GM19238 (cell line): Measurements from ENCODE around the gene ZNF570.

Experiments used
- DNase-seq: peaks from one replicate; pipeline ENCODE4 v3.0.0; 2011; ENCODE audit warnings: low spot score; ENCODE audit not compliant: insufficient read length

ZNF570 gene

DNA sequence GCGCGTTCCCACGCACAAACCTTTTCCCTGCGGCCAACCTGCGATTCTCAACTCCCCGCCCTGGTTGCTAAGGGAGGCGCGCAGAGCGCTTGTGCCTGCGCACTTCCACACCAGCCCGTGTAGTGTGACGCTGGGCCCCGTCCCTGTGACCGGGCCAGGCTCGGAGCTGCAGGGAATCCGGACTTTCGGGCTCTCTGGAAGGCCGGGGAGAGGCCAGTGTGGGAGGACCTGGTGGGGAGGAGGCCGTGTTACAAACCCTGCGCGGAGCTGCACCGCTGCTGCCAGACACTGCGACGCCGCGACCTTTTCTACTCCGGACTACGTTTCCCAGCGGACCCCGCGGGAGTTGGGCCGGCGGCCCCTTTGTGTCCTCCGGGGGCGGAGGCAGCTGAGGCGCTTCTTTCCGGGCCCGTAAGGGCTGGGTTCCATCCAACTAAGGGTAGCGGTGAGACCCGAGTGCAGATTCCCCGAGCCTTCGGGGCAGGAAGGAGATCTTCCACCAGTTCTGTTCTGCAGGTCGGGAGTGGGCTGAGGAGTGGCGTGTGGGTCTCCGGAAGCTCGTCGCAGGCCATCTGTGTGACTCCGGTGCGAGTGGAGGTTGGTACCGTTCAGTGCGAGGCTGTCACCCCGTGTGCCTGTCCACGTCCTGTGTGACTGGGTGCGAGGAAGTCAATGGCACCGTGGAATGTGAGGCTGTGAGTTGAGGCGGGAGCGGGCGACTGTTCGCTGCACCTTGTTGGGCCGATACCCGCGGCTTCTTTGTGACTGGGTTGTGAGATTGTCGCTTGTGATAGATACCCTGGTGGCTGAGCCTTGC lies at the start of gene ZNF570:
Gene ZNF570, plus strand, starts transcription at position 396 of the 817 bp plus-strand sequence. CDS start 999 bp downstream, outside the sequence.
- peak; percentile 61 for DNase-seq

DNA sequence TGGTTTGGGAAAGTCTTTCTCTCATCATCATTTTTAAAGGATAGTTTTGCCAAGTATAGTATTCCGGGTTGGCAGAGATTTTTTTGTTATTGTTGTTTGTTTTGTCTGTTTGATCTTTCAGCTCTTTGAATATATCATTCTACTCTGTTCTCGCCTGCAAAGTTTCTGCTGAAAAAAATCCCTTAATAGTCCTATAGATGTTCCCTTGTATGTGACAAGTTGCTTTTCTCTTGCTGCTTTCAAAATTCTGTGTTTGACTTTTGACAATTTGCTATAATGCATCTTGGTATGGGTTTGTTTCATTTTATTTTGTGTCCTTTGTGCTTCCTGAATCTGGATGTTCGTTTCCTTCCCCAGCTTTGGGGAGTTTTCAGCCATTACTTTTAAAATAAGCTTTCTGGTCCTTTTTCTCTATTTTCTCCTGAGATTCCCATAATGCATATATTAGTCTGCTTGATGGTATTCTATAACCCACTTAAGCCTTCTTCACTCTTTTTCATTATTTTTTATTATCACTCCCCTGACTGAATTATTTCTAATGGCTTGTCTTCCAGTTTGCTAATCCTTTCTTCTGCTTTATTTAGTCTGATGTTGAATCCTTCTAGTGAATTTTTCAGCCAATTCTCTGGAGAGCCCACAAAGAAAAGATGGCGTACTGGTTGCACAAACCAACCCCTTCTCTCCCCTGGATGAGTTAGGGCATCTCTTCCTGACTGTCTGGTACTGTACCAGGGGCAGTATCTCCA lies 16.5 kb upstream of the ZNF570 start:
- no peak for DNase-seq

DNA sequence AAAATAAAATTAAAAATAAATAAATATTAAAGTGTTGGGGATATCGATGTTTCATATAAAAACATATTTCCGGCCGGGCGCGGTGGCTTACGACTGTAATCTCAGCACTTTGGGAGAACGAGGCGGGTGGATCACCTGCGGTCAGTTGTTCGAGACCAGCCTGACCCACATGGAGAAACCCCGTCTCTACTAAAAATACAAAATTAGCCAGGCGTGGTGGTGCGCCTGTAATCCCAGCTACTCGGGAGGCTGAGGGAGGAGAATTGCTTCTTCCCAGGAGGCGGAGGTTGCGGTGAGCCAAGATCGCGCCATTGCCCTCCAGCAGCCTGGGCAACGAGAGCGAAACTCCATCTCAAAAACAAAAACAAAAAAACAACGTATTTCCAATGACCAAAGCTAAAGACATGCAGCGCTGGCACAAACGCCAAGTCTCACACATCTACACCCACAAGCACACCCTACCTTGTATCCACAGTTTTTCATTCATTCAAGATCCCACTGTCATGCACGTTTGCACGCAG lies 2.8 kb upstream of the ZNF570 start:
- DNase-seq: no peak

DNA sequence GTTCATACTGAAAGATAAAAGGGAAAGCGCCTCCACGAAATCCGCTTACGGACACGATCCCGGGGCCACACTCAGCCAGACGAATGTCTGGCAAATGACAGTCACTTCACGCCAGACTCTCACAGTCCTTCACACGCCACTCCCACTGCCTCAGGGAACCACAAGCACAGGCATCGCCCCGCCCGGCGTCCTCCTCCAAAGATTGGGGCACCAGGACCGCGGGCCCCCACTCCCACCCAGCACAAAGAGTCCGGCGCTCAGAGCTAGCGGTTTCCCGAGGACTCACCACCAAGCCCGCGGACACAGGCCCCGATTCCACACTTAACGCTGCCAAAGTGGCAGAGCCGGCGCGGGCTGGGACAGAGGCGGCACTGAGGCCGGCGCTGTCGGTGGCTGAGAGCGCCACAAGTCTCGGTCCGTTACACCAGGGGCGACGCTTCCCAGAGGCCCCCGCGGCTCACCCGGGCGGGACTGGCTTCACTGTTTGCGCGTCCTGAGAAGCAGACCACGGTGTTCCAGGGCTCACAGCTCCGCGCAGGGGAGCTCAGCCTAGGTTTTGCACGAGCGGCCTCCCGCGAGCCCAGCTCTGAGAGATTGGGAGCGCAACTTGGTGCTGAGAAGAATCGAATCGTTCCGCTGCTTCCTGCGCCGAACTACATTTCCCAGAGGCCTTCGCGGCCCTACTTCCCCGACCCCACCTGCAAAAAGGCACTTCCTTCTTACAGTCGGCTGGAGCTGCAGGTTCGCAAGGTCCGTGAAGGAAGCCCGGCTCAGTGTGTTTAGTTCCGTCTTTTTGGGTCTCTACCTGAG lies 2.2 kb upstream of the ZNF570 start, which contains the start of gene ZNF569:
Gene ZNF569, minus strand, starts transcription at position 647 of the 810 bp plus-strand sequence. CDS start 22,523 bp downstream, outside the sequence.
- peak; percentile 59 for DNase-seq

DNA sequence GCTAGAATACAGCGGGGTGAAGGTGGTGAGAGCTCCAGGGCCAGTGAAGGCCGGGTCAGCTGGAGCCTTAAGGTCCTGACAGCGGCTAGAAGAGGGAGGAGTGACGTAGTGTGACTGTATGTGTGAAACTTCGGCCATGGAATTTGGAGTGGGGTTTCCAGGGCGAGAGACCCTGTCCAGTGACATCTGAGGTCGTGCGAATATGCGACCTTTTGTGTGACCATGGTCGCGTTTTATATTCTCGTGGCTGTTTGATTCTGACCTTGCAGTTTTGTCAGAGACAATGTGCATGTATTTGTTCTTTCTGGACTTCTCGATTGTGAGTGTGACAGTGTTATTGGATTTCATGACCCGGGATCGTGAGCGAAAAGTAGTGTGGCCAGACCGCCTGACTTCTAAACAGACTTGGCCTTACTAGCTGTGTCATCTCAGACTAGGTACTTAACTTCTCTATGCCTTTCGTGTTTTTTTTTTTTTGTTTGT lies 1.5 kb upstream of the ZNF570 start:
- no peak for DNase-seq

DNA sequence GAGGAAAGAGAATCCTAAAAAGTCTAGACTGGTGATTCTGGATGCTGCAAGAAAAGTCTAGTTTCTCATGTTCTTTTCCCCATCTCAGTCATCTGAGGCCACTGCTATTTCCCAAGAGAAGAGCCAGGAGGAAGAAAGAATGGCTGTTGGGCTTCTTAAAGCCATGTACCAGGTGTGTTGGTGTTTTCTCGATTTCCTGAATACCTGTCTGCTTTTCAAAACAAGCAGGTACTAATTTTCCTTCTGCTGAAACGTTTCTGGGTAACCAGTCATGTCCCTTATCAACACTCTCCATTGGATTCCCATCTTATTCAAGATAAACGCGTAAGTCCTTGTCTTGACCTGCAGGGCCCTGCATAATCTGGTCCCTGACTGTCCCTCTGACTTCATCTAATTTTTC lies 1.1 kb downstream of the ZNF570 start:
- DNase-seq: no peak

DNA sequence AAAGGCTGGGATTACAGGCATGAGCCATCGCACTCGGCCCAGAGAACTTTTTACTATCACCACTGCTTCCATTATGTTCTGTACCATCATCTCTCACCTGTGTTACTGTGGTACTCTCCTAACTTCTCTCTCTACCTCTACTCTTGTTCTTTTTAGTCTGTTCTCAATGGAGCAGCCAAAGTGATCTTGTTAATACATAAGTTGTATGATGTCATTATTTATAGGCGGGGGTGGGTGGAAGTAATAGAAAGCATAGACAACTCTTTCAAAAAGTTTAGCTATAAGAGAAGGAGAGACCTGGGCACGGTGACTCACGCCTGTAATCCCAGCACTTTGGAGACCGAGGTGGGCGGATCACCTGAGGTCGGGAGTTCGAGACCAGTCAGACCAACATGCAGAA lies 3.0 kb downstream of the ZNF570 start:
- DNase-seq: no peak

DNA sequence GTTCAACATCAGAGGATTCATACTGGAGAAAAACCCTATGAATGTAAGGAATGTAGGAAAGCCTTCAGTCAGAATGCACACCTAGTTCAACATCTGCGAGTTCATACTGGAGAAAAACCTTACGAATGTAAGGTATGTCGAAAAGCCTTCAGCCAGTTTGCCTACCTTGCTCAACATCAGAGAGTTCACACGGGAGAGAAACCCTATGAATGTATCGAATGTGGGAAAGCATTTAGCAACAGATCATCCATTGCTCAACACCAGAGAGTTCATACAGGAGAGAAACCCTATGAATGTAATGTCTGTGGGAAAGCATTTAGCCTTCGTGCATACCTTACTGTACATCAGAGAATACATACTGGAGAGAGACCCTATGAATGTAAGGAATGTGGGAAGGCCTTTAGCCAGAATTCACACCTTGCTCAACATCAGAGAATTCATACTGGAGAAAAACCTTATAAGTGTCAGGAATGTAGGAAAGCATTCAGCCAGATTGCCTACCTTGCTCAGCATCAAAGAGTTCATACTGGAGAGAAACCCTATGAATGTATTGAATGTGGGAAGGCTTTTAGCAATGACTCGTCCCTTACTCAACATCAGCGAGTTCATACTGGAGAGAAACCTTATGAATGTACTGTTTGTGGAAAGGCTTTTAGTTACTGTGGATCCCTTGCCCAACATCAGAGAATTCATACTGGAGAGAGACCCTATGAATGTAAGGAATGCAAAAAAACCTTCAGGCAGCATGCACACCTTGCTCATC lies 15.4 kb downstream of the ZNF570 start:
- DNase-seq: no peak

DNA sequence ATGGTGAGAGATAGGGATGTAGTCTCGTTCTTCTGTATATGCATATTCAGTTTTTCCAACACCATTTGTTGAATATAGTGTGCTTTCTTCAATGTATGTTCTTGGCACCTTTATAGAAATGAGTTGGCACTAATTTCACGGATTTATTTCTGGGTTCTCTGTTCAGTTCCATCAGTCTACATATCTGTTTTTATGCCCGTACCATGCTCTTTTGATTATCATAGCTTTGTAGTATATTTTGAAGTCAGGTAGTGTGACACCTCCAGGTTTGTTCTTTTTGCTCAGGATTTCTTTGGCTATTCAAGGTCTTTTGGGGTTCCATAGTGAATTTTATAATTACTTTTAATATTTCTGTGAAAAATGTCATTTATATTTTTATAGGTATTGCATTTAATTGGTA lies 23.1 kb downstream of the ZNF570 start:
- DNase-seq: no peak

DNA sequence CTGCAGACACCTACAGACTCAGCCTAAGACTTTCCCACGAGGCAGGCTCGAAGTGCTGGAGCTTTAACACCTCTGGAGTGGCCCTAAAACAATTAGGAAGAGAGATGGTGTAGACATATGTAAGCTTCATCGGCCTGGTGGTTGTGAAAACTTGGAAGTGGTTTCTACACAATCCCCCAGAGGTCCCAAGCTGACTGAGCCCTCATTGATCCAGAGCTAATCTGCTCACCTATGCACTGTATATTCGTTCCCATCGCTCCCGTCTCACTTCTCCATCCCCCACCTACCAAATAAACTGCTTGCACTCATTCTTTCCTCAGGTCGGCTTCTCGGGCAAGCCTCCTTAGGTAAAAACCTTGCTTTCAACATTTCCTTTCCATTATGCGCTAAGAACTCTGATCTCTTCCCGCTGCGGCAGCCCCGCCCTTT lies 36.8 kb downstream of the ZNF570 start:
- DNase-seq: no peak

DNA sequence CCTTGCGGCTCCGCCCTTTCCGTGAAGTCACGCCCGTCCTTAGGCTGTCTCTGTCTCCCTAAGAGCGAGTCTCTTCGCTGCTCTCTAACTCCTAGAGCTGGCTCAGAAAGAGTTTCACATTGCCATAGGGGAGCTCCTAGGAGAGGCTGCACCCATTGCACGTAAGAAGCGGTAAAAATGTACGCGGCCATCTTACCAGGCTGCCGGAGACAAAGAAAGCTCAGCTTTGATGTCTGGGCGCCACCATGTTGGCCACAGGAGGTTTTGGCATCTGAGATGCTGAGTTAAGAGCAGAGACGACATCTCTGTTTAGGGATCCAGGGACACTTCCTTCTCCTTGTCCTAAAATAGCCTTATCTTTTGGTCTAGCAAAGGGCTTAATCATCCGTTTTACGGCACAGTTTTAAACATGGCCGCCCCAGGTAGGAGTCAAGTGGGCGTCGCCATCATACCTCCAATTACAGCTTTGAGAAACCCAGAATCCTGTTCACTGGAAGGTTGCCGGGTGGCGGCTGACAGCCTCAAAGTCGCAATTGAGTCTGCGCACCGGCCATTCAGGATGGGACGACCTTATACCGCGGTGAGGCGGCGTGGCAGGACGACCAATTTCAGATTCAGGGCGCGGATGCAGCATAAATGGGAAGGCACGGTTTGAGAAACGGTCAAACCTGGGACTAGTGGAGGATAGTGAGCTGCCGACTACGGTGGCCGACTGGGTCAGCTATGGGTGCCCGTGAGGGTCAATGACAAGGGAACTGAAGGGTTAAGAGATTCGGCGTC lies 37.4 kb downstream of the ZNF570 start, which contains the start of gene ZNF793:
Gene ZNF793, plus strand, starts transcription at position 553 of the 780 bp plus-strand sequence. CDS start 16,501 bp downstream, outside the sequence.
- peak; percentile 34 for DNase-seq

DNA sequence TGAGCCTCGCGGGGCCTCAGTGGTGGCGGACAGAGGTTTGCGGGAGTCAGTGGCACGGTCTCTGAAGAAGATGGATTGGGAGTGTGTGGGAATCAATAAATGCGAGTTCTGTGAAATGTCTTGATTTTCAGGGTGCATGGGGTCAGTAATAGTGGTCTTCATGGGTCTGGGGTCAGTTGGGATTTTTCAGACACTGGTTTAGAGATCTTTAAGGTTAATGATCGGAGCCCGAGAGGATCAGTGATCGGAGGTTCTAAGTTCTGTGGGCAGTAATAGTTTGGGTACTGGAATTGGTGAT lies 38.0 kb downstream of the ZNF570 start:
- no peak for DNase-seq

DNA sequence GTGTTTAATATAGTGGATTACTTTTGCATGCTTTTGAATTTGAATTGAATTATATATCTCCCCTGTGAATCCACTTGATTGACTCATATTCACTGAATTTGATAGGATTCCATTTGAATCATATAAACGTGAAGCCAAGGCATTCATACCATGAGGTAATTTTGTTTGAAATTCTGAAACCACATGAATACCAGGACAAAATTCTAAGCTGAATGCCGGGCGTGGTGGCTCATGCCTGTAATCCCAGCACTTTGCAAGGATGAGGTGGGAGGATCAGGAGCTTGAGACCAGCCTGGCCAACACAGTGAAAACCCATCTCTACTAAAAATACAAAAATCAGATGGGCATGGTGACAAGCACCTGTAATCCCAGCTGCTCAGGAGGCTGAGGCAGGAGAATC lies 42.0 kb downstream of the ZNF570 start:
- DNase-seq: no peak

DNA sequence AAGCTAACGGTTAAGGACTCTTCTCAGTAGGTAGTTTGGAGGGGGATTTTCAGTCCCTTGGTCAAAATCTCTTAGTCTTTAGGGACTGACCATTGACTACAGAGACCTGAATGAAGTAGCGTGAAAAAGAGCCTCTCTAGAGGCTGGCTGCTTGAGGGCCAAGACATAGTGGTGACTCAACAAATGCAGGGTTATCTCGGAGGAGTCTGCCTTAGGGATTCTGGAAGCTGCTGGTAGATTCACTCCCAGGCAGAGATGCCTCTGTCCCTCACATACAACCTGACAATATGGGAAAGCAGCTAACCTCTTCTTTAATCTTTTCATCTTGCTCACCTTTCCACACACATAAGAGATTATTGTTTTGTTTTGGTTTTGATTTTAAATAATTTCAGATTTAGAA lies 42.7 kb downstream of the ZNF570 start:
- DNase-seq: no peak

DNA sequence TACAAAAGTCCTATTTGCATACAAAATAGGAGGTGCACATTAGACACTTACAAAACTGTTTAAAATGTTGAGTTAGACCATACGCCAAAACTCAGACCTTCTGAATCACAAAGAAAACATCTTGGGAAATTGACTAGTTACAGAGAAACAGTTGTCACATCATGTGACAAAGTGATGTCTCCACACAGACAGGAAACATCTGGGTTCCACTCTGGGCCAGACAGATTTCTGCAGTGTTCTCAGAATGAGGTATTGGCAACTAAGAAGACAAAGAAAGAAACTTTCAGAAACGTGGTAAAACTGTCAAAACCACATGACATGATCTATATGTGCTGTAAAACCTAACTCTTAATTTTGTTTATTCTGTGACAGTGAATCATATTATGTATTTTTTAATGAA lies 44.2 kb downstream of the ZNF570 start:
- DNase-seq: no peak

DNA sequence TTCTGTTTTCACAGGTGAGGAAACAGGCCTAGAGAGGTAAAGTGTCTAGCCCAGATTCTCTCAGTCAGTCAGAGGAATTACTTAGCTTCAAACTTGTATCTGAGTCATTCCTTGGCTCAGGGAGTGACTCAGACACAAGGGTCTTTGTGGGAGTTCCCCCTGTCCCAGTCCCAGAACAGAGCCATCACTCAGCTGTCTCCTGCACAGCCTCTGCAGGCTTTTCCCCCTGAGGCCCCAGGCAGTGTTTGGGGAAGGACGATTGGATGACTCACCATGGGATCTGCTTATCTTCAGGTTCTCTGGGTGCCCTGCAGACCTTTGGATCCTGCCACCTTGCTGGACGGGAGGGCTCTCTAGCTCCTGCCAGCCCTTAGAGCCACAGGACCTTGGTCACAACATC lies 50.7 kb downstream of the ZNF570 start:
- DNase-seq: no peak

DNA sequence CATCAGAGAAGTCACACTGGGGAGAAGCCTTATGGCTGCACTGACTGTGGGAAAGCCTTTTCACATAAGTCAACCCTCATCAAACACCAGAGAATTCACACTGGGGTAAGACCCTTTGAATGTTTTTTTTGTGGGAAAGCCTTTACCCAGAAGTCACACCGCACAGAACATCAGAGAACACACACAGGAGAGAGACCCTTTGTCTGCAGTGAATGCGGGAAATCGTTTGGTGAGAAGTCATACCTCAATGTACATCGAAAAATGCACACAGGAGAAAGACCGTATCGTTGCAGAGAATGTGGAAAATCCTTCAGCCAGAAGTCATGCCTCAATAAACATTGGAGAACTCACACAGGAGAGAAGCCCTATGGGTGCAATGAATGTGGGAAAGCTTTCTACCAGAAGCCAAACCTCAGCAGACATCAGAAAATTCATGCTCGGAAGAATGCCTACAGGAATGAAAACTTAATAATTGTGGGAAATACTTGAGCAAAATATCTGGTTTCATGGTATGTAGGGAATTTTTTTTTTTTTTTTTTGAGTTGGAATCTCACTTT lies 68.3 kb downstream of the ZNF570 start:
- DNase-seq: no peak
